Liver (tissue), 9 donors: ENCODE results near the gene P2RX3. TPM values are rescaled to one million over a fixed set of nuclear protein-coding genes. Genes with fewer than 3 reads are reported as not detected.
"Not testable (repeated sequence)": the region's sequence is repeated elsewhere in the genome, so short reads cannot be mapped to it uniquely, and the experiment has no call there.

ENCODE experiments used
- DNase-seq: peaks from one replicate; pipeline ENCODE4 v3.0.0-alpha.2; 2017; ENCODE audit warnings: low spot score
- H3K27ac ChIP-seq, 2 donors: one replicate each; pipeline ENCODE4 v1.7.0; 2013; ENCODE audit warnings: inconsistent platforms in 2 of 2, low read length in 2 of 2, control low read depth in 1 of 2, low read depth in 1 of 2, mild to moderate bottlenecking in 1 of 2
- H3K27me3 ChIP-seq, 4 donors: one replicate each; pipeline versions ENCODE4 v1.6.1 to v1.7.0; 2013; ENCODE audit warnings: low read length in 3 of 4, inconsistent platforms in 1 of 4, mild to moderate bottlenecking in 1 of 4, moderate library complexity in 1 of 4; ENCODE audit not compliant: control insufficient read depth in 4 of 4, insufficient read depth in 4 of 4
- H3K36me3 ChIP-seq, 4 donors: one replicate each; pipeline versions ENCODE4 v1.6.1 to v1.7.0; 2013; ENCODE audit warnings: low read length in 3 of 4, mild to moderate bottlenecking in 3 of 4, low read depth in 1 of 4, moderate library complexity in 1 of 4; ENCODE audit not compliant: control insufficient read depth in 4 of 4, insufficient read depth in 3 of 4
- H3K4me1 ChIP-seq, 4 donors: one replicate each; pipeline versions ENCODE4 v1.6.1 to v1.7.0; 2013; ENCODE audit warnings: low read length in 3 of 4, mild to moderate bottlenecking in 3 of 4, moderate library complexity in 1 of 4; ENCODE audit not compliant: control insufficient read depth in 4 of 4, insufficient read depth in 4 of 4
- H3K4me3 ChIP-seq, 3 donors: one replicate each; pipeline versions ENCODE4 v1.6.1 to v1.7.0; 2013; ENCODE audit warnings: low read length in 3 of 3, control low read depth in 1 of 3, low read depth in 1 of 3, mild to moderate bottlenecking in 1 of 3
- H3K9ac ChIP-seq, 2 donors: one replicate each; pipeline ENCODE4 v1.7.0; 2013; ENCODE audit warnings: low read length in 2 of 2, mild to moderate bottlenecking in 2 of 2, moderate library complexity in 2 of 2, control low read depth in 1 of 2, low read depth in 1 of 2
- H3K9me3 ChIP-seq, 4 donors: one replicate each; pipeline versions ENCODE4 v1.6.1 to v1.7.0; 2013; ENCODE audit warnings: low read length in 3 of 4; ENCODE audit not compliant: control insufficient read depth in 4 of 4
- EGR1 ChIP-seq, 2 donors: IDR thresholded peaks; 2 replicates each; pipeline ENCODE4 v1.6.1; 2016 to 2018; ENCODE audit warnings: antibody characterized with exemption in 2 of 2, low read depth in 2 of 2
- FOXA1 ChIP-seq: IDR thresholded peaks from 2 replicates; pipeline ENCODE4 v1.6.1; 2016; ENCODE audit warnings: antibody characterized with exemption
- FOXA2 ChIP-seq: IDR thresholded peaks from 2 replicates; pipeline ENCODE4 v1.6.1; 2016; ENCODE audit warnings: antibody characterized with exemption
- GABPA ChIP-seq, 2 donors: IDR thresholded peaks in 1 of 2; conservative IDR thresholded peaks in 1 of 2; 2 replicates each; pipeline ENCODE4 v1.6.1; 2016; ENCODE audit warnings: antibody characterized with exemption in 2 of 2, mild to moderate bottlenecking in 1 of 2, moderate library complexity in 1 of 2
- HNF4A ChIP-seq, 2 donors: conservative IDR thresholded peaks; 2 replicates each; pipeline ENCODE4 v1.6.1; 2016; ENCODE audit warnings: antibody characterized with exemption in 2 of 2, mild to moderate bottlenecking in 2 of 2
- JUND ChIP-seq, 2 donors: IDR thresholded peaks; 2 replicates each; pipeline ENCODE4 v1.6.1; 2016; ENCODE audit warnings: antibody characterized with exemption in 2 of 2
- NR2F2 ChIP-seq: IDR thresholded peaks from 2 replicates; pipeline ENCODE4 v1.6.1; 2016; ENCODE audit warnings: antibody characterized with exemption
- RAD21 ChIP-seq, 2 donors: IDR thresholded peaks; 2 replicates each; pipeline ENCODE4 v1.6.1; 2016; ENCODE audit warnings: antibody characterized with exemption in 2 of 2, mild to moderate bottlenecking in 2 of 2
- RXRA ChIP-seq, 2 donors: IDR thresholded peaks; 2 replicates each; pipeline ENCODE4 v1.6.1; 2017 to 2018; ENCODE audit warnings: antibody characterized with exemption in 2 of 2, mild to moderate bottlenecking in 1 of 2
- SP1 ChIP-seq: IDR thresholded peaks from 2 replicates; pipeline ENCODE4 v1.6.1; 2018; ENCODE audit warnings: antibody characterized with exemption, mild to moderate bottlenecking
- TAF1 ChIP-seq: conservative IDR thresholded peaks from 2 replicates; pipeline ENCODE4 v1.6.1; 2016; ENCODE audit warnings: antibody characterized with exemption, mild to moderate bottlenecking
- YY1 ChIP-seq: IDR thresholded peaks from 2 replicates; pipeline ENCODE4 v1.6.1; 2016; ENCODE audit warnings: antibody characterized with exemption, mild to moderate bottlenecking
- WGBS: extraction: QIAGEN DNeasy Blood & Tissue Kit; methylation state at CpG from one replicate; pipeline ENCODE4 v1.1.7; 2013; 5-methylcytosine and 5-hydroxymethylcytosine counted together
- polyA plus RNA-seq, 2 donors: library from polyadenylated mRNA; stranded (reverse) in 1 of 2; unstranded in 1 of 2; fragments of 200-250 nt in 1 of 2; fragments of >200 nt in 1 of 2; fragmentation: Nextera tagmentation in 1 of 2; extraction: Ambion mirVana in 1 of 2; gene quantifications; one replicate each; pipeline versions ENCODE4 v1.2.1 to v1.2.3, GENCODE V29; 2013 to 2015
- total RNA-seq, 2 donors: library from RNA; depleted of rRNA; stranded (reverse); fragments of >200 nt; gene quantifications; one replicate each; pipeline ENCODE4 v1.2.3, GENCODE V29; 2014
- TF ChIP-seq, protein P1 (sequence below): IDR thresholded peaks from 2 replicates; pipeline ENCODE4 v1.6.1; 2016; ENCODE audit warnings: antibody characterized with exemption, mild to moderate bottlenecking
- TF ChIP-seq, protein P2 (sequence below): IDR thresholded peaks from 2 replicates; pipeline ENCODE4 v1.6.1; 2016; ENCODE audit warnings: antibody characterized with exemption
- TF ChIP-seq, protein P3 (sequence below): fragments of 150-350 bp; IDR thresholded peaks from 2 replicates; pipeline ENCODE4 v1.5.1; 2017; ENCODE audit warnings: improper control_type of control experiment, low read depth, low read length; ENCODE audit not compliant: missing input control
- TF ChIP-seq, protein P4 (sequence below): IDR thresholded peaks from 2 replicates; pipeline ENCODE4 v1.6.1; 2016; ENCODE audit warnings: antibody characterized with exemption
- TF ChIP-seq, protein P5 (sequence below): IDR thresholded peaks from 2 replicates; pipeline ENCODE4 v1.6.1; 2016; ENCODE audit warnings: antibody characterized with exemption
- donor health status: healthy.
- donor health status: healthy.
- donor health status: healthy.
- donor health status: healthy.
- donor health status: healthy.

P2RX3 gene
- total and polyA plus RNA-seq, 4 donors, result 0.18 to 0.33 (median 0.23) TPM

DNA sequence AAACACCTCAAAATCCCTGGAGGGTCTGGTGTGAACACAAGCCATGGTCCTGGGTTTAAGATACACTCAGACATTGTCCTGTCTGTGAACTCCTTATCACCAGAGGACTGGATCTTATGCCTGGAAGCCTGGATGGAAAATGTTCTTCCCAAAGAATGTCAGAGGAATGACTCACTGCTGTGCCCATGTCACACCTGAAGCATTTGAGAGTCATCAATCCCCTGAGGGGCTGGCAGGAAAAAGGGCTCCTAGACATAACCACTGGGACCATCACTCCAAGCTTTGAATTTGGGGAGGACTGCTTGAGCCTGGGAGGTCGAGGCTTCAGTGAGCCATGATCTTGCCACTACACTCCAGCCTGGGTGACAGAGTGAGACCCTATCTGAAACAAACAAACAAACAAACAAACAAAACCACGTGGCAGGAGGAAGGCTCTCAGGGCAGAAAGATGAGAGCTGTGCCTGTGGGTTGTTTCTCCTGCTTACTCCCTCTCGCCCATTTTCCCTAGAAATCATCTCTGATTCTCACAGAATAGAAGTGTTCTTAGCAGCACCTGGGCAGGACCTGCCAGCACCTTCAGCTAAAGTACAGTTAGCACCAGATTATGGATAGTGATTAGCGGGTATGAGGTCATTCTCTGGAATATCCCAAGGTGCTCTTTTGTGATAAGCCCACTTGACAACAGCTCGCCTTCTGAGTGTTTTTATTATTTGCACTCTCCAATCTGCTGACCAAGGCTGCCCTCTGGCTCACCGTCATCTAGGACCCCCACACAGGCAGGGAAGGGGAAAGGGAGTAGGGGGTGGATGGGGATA lies 64.2 kb downstream of the P2RX3 start:
- Histone ChIP-seq H3K4me1 (peaks cover 1 to 7% (median 4%) of the 10 kb centered on the region in 4 donors), H3K27me3 (no peaks in the 10 kb centered on the region), H3K36me3 (peaks cover 4 to 13% (median 10%) of the 10 kb centered on the region in 4 donors), H3K9me3 (no peaks in the 10 kb centered on the region), H3K9ac (no peak overlapping the region), H3K27ac (no peak overlapping the region), H3K4me3 (no peak overlapping the region)
- TF ChIP-seq TAF1, result no peak
- no peak for TF ChIP-seq SP1
- TF ChIP-seq FOXA2, result no peak
- no peak for TF ChIP-seq NR2F2
- TF ChIP-seq GABPA (IDR thresholded peaks at IDR 0.05 in 1 of 2, conservative IDR thresholded peaks at IDR 0.05 in 1 of 2), result no peak
- TF ChIP-seq HNF4A (conservative IDR thresholded peaks at IDR 0.05), result no peak
- TF ChIP-seq, protein P1, sequence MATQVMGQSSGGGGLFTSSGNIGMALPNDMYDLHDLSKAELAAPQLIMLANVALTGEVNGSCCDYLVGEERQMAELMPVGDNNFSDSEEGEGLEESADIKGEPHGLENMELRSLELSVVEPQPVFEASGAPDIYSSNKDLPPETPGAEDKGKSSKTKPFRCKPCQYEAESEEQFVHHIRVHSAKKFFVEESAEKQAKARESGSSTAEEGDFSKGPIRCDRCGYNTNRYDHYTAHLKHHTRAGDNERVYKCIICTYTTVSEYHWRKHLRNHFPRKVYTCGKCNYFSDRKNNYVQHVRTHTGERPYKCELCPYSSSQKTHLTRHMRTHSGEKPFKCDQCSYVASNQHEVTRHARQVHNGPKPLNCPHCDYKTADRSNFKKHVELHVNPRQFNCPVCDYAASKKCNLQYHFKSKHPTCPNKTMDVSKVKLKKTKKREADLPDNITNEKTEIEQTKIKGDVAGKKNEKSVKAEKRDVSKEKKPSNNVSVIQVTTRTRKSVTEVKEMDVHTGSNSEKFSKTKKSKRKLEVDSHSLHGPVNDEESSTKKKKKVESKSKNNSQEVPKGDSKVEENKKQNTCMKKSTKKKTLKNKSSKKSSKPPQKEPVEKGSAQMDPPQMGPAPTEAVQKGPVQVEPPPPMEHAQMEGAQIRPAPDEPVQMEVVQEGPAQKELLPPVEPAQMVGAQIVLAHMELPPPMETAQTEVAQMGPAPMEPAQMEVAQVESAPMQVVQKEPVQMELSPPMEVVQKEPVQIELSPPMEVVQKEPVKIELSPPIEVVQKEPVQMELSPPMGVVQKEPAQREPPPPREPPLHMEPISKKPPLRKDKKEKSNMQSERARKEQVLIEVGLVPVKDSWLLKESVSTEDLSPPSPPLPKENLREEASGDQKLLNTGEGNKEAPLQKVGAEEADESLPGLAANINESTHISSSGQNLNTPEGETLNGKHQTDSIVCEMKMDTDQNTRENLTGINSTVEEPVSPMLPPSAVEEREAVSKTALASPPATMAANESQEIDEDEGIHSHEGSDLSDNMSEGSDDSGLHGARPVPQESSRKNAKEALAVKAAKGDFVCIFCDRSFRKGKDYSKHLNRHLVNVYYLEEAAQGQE, result no peak
- TF ChIP-seq YY1, result no peak
- TF ChIP-seq RAD21 (IDR thresholded peaks at IDR 0.05), result no peak
- no peak for TF ChIP-seq RXRA (IDR thresholded peaks at IDR 0.05)
- TF ChIP-seq, protein P2, sequence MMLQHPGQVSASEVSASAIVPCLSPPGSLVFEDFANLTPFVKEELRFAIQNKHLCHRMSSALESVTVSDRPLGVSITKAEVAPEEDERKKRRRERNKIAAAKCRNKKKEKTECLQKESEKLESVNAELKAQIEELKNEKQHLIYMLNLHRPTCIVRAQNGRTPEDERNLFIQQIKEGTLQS, result no peak
- TF ChIP-seq JUND (IDR thresholded peaks at IDR 0.05), result no peak
- TF ChIP-seq, protein P3, sequence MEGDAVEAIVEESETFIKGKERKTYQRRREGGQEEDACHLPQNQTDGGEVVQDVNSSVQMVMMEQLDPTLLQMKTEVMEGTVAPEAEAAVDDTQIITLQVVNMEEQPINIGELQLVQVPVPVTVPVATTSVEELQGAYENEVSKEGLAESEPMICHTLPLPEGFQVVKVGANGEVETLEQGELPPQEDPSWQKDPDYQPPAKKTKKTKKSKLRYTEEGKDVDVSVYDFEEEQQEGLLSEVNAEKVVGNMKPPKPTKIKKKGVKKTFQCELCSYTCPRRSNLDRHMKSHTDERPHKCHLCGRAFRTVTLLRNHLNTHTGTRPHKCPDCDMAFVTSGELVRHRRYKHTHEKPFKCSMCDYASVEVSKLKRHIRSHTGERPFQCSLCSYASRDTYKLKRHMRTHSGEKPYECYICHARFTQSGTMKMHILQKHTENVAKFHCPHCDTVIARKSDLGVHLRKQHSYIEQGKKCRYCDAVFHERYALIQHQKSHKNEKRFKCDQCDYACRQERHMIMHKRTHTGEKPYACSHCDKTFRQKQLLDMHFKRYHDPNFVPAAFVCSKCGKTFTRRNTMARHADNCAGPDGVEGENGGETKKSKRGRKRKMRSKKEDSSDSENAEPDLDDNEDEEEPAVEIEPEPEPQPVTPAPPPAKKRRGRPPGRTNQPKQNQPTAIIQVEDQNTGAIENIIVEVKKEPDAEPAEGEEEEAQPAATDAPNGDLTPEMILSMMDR, result no peak
- TF ChIP-seq, protein P4, sequence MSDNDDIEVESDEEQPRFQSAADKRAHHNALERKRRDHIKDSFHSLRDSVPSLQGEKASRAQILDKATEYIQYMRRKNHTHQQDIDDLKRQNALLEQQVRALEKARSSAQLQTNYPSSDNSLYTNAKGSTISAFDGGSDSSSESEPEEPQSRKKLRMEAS, result no peak
- TF ChIP-seq FOXA1, result no peak
- TF ChIP-seq, protein P5, sequence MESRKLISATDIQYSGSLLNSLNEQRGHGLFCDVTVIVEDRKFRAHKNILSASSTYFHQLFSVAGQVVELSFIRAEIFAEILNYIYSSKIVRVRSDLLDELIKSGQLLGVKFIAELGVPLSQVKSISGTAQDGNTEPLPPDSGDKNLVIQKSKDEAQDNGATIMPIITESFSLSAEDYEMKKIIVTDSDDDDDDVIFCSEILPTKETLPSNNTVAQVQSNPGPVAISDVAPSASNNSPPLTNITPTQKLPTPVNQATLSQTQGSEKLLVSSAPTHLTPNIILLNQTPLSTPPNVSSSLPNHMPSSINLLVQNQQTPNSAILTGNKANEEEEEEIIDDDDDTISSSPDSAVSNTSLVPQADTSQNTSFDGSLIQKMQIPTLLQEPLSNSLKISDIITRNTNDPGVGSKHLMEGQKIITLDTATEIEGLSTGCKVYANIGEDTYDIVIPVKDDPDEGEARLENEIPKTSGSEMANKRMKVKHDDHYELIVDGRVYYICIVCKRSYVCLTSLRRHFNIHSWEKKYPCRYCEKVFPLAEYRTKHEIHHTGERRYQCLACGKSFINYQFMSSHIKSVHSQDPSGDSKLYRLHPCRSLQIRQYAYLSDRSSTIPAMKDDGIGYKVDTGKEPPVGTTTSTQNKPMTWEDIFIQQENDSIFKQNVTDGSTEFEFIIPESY, result no peak
- no peak for TF ChIP-seq EGR1 (IDR thresholded peaks at IDR 0.05; ENCODE audit: low read depth in 2 of 2)
- 78% methylated on average over 6 of the region's 6 CpGs for WGBS
- no peak for DNase-seq

DNA sequence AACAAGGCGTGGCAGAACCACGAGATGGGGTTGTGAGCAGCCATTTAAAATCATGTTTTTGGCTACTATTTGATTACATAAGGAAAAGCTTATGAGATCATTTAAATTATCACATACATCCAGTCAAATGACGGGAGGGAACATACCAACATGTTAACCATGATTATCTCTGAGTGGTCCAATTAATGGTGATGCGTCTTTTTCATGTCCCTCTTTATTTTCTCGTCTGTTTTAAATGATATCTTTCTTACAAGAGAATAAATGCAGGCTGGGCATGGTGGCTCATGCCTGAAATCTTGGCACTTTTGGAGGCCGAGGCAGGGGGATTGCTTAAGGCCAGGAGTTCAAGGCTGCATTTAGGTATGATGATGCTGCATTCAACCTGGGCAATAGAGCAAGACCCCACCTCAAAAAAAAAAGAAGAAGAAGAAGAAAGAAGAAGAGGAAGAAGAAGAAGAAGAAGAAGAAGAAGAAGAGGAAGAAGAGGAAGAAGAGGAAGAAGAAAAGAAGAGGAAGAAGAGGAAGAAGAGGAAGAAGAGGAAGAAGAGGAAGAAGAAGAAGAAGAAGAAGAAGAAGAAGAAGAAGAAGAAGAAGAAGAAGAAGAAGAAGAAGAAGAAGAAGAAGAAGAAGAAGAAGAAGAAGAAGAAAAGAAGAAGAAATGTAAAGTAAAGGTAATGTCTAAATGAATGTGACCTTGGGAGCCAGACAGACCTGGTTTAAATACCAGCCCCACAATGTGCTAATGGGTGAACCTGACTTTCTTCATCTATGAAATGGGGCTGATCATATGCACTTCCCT lies 65.0 kb downstream of the P2RX3 start:
- WGBS, result 93% methylated on average over 6 of the region's 6 CpGs

More for the DNA sequence above, 65.0 kb downstream of the P2RX3 start:
- H3K27me3 ChIP-seq, DNase-seq, H3K9ac ChIP-seq, H3K4me3 ChIP-seq, H3K27ac ChIP-seq, H3K4me1 ChIP-seq, H3K9me3 ChIP-seq: not testable (repeated sequence)
- H3K36me3 ChIP-seq, result peaks cover 5 to 21% (median 18%) of the 10 kb centered on the region in 4 donors
